GM23338 (cell line): Measurements from ENCODE around the gene PLEKHG4B.

ENCODE experiments used
- EZH2phosphoT487 ChIP-seq: fragments of 200-600 bp; sonication (generic); IDR thresholded peaks from one replicate; pipeline ENCODE4 v1.8.1; 2018; ENCODE audit warnings: antibody characterized with exemption; ENCODE audit not compliant: unreplicated experiment
- POLR2AphosphoS5 ChIP-seq: IDR thresholded peaks from 2 replicates; pipeline ENCODE4 v1.6.1; 2016; ENCODE audit warnings: antibody characterized with exemption, low read depth
- TF ChIP-seq, protein P1 (sequence below), 2 experiments: fragments of 200-600 bp in 1 of 2; sonication (generic) in 1 of 2; conservative IDR thresholded peaks; 2 replicates each; pipeline versions ENCODE4 v1.5.1 to v1.6.1; 2016 to 2017; ENCODE audit warnings: antibody characterized with exemption in 2 of 2, low read depth in 2 of 2, mild to moderate bottlenecking in 2 of 2, moderate library complexity in 1 of 2

DNA sequence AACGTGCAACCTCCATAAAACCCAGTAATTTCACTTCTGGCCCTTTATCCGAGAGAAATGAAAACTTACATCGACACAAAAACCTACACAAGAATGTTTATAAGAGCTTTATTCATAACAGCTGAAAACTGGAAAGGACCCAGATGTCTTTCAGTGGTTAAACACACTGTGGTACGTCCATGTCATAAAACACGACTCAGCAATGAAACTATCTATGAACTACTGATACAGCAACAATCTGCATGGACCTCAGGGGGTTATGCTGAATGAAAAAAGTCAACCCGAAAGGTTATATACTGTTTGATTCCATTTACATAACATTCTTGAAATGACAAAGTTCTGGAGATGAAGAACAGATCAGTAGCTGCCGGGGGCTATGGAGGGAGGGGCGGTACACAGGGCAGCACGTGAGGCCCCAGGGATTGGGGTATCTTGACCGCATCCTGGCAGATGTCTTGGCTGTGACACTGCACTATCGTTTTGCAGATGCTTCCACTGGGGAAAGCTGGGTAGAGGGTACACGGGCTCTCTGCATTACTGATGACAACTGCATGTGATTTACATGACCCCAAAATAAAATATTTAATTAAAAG lies 121.9 kb downstream of the PLEKHG4B start:
- TF ChIP-seq, protein P1, sequence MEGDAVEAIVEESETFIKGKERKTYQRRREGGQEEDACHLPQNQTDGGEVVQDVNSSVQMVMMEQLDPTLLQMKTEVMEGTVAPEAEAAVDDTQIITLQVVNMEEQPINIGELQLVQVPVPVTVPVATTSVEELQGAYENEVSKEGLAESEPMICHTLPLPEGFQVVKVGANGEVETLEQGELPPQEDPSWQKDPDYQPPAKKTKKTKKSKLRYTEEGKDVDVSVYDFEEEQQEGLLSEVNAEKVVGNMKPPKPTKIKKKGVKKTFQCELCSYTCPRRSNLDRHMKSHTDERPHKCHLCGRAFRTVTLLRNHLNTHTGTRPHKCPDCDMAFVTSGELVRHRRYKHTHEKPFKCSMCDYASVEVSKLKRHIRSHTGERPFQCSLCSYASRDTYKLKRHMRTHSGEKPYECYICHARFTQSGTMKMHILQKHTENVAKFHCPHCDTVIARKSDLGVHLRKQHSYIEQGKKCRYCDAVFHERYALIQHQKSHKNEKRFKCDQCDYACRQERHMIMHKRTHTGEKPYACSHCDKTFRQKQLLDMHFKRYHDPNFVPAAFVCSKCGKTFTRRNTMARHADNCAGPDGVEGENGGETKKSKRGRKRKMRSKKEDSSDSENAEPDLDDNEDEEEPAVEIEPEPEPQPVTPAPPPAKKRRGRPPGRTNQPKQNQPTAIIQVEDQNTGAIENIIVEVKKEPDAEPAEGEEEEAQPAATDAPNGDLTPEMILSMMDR (conservative IDR thresholded peaks at IDR 0.05; ENCODE audit: low read depth in 2 of 2): no peak
- TF ChIP-seq POLR2AphosphoS5: no peak
- no peak for TF ChIP-seq EZH2phosphoT487
